Mammary microvascular endothelial cell (primary cell): ENCODE measurements around the gene MYO15A. TPM values are rescaled to one million over a fixed set of nuclear protein-coding genes. Genes with fewer than 3 reads are reported as not detected.

Experiments
- total RNA-seq: library from RNA; depleted of rRNA; stranded (reverse); fragments of >200 nt; gene quantifications from 2 replicates; pipeline ENCODE4 v1.2.3, GENCODE V29; 2015

MYO15A gene, protein sequence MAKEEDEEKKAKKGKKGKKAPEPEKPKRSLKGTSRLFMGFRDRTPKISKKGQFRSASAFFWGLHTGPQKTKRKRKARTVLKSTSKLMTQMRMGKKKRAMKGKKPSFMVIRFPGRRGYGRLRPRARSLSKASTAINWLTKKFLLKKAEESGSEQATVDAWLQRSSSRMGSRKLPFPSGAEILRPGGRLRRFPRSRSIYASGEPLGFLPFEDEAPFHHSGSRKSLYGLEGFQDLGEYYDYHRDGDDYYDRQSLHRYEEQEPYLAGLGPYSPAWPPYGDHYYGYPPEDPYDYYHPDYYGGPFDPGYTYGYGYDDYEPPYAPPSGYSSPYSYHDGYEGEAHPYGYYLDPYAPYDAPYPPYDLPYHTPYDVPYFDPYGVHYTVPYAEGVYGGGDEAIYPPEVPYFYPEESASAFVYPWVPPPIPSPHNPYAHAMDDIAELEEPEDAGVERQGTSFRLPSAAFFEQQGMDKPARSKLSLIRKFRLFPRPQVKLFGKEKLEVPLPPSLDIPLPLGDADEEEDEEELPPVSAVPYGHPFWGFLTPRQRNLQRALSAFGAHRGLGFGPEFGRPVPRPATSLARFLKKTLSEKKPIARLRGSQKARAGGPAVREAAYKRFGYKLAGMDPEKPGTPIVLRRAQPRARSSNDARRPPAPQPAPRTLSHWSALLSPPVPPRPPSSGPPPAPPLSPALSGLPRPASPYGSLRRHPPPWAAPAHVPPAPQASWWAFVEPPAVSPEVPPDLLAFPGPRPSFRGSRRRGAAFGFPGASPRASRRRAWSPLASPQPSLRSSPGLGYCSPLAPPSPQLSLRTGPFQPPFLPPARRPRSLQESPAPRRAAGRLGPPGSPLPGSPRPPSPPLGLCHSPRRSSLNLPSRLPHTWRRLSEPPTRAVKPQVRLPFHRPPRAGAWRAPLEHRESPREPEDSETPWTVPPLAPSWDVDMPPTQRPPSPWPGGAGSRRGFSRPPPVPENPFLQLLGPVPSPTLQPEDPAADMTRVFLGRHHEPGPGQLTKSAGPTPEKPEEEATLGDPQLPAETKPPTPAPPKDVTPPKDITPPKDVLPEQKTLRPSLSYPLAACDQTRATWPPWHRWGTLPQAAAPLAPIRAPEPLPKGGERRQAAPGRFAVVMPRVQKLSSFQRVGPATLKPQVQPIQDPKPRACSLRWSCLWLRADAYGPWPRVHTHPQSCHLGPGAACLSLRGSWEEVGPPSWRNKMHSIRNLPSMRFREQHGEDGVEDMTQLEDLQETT (N-terminal part only)
- total RNA-seq: 0.20 TPM in 1 of 2 replicates, not detected in the other

GRCh38 chr17:18108401-18109312 lies at the start of gene MYO15A:
TSS of gene MYO15A (plus strand) at chr17:18108756. CDS start at chr17:18118801, 10,045 bp downstream.

GRCh38 chr17:18087610-18088491 lies 20.7 kb upstream of the MYO15A start, which contains the start of gene DRG2:
TSS of gene DRG2 (plus strand) at chr17:18087948. CDS start at chr17:18088024, 76 bp downstream.

GRCh38 chr17:18183334-18184142 lies 75.0 kb downstream of the MYO15A start, which contains the start of gene ALKBH5:
TSS of gene ALKBH5 (plus strand) at chr17:18183828. CDS start at chr17:18184244, 416 bp downstream.

GRCh38 chr17:18225121-18225641 lies 116.6 kb downstream of the MYO15A start, which contains the start of gene LLGL1:
TSS of gene LLGL1 (plus strand) at chr17:18225635. CDS start at chr17:18225683, 48 bp downstream.

Other genes starting within 250 kb of the MYO15A start
- 27.9 and 42.4 TPM in 2 replicates for gene TOM1L2, start 136.4 kb upstream of the MYO15A start, total RNA-seq
- gene DRC3, start 135.9 kb upstream of the MYO15A start, total RNA-seq: 0.84 and 1.6 TPM in 2 replicates
- gene ATPAF2, start 69.6 kb upstream of the MYO15A start, total RNA-seq: 14.5 and 30.1 TPM in 2 replicates
- gene GID4, start 69.3 kb upstream of the MYO15A start, total RNA-seq: 7.3 and 8.3 TPM in 2 replicates
- 45.2 and 54.2 TPM in 2 replicates for gene DRG2, start 20.8 kb upstream of the MYO15A start, total RNA-seq
- 81.7 and 92.5 TPM in 2 replicates for gene ALKBH5, start 75.1 kb downstream of the MYO15A start, total RNA-seq
- gene LLGL1, start 116.9 kb downstream of the MYO15A start, total RNA-seq: 41.4 and 48.0 TPM in 2 replicates
- gene FLII, start 150.0 kb downstream of the MYO15A start, total RNA-seq: 543 and 601 TPM in 2 replicates
- gene MIEF2, start 151.9 kb downstream of the MYO15A start, total RNA-seq: 5.9 and 11.7 TPM in 2 replicates
- 24.2 and 53.2 TPM in 2 replicates for gene TOP3A, start 206.2 kb downstream of the MYO15A start, total RNA-seq
- 12.1 and 15.2 TPM in 2 replicates for gene SMCR8, start 206.5 kb downstream of the MYO15A start, total RNA-seq